ENCODE data around the gene DSCAML1.

DNA sequence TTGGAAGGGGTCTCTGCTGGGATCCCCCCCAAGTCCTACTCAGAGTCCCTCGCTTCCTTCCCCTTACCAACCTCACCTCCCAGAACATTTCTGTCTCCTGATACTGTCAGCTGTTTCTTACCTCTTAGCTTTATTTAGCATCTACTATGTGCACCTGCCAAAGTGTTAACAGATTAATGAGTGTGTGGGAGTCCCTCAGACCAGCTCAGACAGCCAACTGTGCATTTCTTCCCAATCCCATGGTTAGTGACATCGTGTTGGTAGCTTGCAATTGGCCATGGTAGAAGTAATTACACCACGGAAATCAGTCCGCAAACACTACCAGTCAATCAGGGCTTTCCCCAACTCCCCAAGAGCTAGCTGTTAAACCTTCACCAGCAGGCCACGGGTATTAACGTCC is 150.6 kb downstream of the DSCAML1 start:
- TF ChIP-seq, protein P1, sequence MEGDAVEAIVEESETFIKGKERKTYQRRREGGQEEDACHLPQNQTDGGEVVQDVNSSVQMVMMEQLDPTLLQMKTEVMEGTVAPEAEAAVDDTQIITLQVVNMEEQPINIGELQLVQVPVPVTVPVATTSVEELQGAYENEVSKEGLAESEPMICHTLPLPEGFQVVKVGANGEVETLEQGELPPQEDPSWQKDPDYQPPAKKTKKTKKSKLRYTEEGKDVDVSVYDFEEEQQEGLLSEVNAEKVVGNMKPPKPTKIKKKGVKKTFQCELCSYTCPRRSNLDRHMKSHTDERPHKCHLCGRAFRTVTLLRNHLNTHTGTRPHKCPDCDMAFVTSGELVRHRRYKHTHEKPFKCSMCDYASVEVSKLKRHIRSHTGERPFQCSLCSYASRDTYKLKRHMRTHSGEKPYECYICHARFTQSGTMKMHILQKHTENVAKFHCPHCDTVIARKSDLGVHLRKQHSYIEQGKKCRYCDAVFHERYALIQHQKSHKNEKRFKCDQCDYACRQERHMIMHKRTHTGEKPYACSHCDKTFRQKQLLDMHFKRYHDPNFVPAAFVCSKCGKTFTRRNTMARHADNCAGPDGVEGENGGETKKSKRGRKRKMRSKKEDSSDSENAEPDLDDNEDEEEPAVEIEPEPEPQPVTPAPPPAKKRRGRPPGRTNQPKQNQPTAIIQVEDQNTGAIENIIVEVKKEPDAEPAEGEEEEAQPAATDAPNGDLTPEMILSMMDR (IDR thresholded peaks at IDR 0.05), result no peak
- no peak for TF ChIP-seq POLR2A (IDR thresholded peaks at IDR 0.05)
- no peak for TF ChIP-seq EP300 (IDR thresholded peaks at IDR 0.05)

Data from tibial nerve (tissue), 4 donors.